ENCODE data around the gene TBC1D8. TPM values are rescaled to one million over a fixed set of nuclear protein-coding genes. Genes with fewer than 3 reads are reported as not detected.

TBC1D8 gene
- total and polyA plus RNA-seq, 2 experiments from 2014 or later, result 18.0 to 36.9 TPM

GRCh38 chr2:100987536-100987935, 163.6 kb downstream of the TBC1D8 start:
- Histone ChIP-seq H2AFZ (no peak overlapping the region), H3K36me3 (ENCODE audit: insufficient read depth) (no peaks in the 10 kb centered on the region), H3K27ac (ENCODE audit: low read depth) (no peak overlapping the region), H3K27me3 (ENCODE audit: insufficient read depth) (no peaks in the 10 kb centered on the region), H3K4me2 (no peak overlapping the region), H3K9me2 (ENCODE audit: insufficient read depth) (no peaks in the 10 kb centered on the region), H3K4me1 (ENCODE audit: insufficient read depth) (no peaks in the 10 kb centered on the region; the same call in 1 of the 2 replicates), H3K4me3 (no peak overlapping the region), H3K79me2 (replicated peaks; ENCODE audit: insufficient read depth) (no peaks in the 10 kb centered on the region), H3F3A (replicated peaks; ENCODE audit: low read depth) (no peaks in the 10 kb centered on the region), H4K20me1 (replicated peaks; ENCODE audit: insufficient read depth) (no peaks in the 10 kb centered on the region)
- no peak overlapping the region for H3K27ac Mint-ChIP-seq
- H3K36me3 Mint-ChIP-seq (ENCODE audit: low read depth), result peaks cover 3% of the 10 kb centered on the region; the same call in 1 of the 3 replicates
- H3K4me1 Mint-ChIP-seq, result peaks cover 23% of the 10 kb centered on the region
- TF ChIP-seq ZNF331 (CRISPR knock-in tag; IDR thresholded peaks at IDR 0.05; ENCODE audit: low read depth), result no peak
- TF ChIP-seq ZNF462 (CRISPR knock-in tag; IDR thresholded peaks at IDR 0.05), result no peak
- no peak for TF ChIP-seq CTCF (conservative IDR thresholded peaks at IDR 0.05; ENCODE audit: low read depth in 2 of 2)
- TF ChIP-seq NANOG (IDR thresholded peaks at IDR 0.05; ENCODE audit: borderline replicate concordance), result no peak
- no peak for TF ChIP-seq ZNF114 (CRISPR knock-in tag; IDR thresholded peaks at IDR 0.05)
- no peak for TF ChIP-seq JUNB (IDR thresholded peaks at IDR 0.05; ENCODE audit: unreplicated experiment)
- no peak for TF ChIP-seq REST (IDR thresholded peaks at IDR 0.05; ENCODE audit: unreplicated experiment)
- no peak for TF ChIP-seq EZH2phosphoT487 (IDR thresholded peaks at IDR 0.05; ENCODE audit: unreplicated experiment)
- no peak for TF ChIP-seq ETS1 (IDR thresholded peaks at IDR 0.05)
- ATAC-seq (no peak), DNase-seq (ENCODE audit: low spot score) (no peak)
- no peak overlapping the region for H3K4me3 Mint-ChIP-seq
- H3K27me3 Mint-ChIP-seq (ENCODE audit: insufficient read depth, low read depth, poor library complexity), result peaks cover 6% of the 10 kb centered on the region
- no peaks in the 10 kb centered on the region for H3K9me3 Mint-ChIP-seq

Measured in GM23338 (cell line).